HL-60 (cell line): ENCODE data around the gene PCCA.

Experiments used
- CTCF ChIP-seq: IDR thresholded peaks from one replicate; pipeline ENCODE4 v1.5.1; 2011; ENCODE audit warnings: low read length, control low read depth, inconsistent platforms; ENCODE audit not compliant: insufficient read depth
- REST ChIP-seq: IDR thresholded peaks from 2 replicates; pipeline ENCODE4 v1.6.1; 2012; ENCODE audit warnings: low read depth; ENCODE audit not compliant: insufficient replicate concordance

GRCh38 chr13:100069278-100069677, 19.6 kb upstream of the PCCA start:
- no peak for TF ChIP-seq CTCF
- no peak for TF ChIP-seq REST
